ENCODE measurements around the gene LMX1A. TPM values are rescaled to one million over a fixed set of nuclear protein-coding genes. Genes with fewer than 3 reads are reported as not detected.

Gene LMX1A
- total RNA-seq, 2 donors from 2014 or later: 0.28 TPM; not detected in 1

DNA sequence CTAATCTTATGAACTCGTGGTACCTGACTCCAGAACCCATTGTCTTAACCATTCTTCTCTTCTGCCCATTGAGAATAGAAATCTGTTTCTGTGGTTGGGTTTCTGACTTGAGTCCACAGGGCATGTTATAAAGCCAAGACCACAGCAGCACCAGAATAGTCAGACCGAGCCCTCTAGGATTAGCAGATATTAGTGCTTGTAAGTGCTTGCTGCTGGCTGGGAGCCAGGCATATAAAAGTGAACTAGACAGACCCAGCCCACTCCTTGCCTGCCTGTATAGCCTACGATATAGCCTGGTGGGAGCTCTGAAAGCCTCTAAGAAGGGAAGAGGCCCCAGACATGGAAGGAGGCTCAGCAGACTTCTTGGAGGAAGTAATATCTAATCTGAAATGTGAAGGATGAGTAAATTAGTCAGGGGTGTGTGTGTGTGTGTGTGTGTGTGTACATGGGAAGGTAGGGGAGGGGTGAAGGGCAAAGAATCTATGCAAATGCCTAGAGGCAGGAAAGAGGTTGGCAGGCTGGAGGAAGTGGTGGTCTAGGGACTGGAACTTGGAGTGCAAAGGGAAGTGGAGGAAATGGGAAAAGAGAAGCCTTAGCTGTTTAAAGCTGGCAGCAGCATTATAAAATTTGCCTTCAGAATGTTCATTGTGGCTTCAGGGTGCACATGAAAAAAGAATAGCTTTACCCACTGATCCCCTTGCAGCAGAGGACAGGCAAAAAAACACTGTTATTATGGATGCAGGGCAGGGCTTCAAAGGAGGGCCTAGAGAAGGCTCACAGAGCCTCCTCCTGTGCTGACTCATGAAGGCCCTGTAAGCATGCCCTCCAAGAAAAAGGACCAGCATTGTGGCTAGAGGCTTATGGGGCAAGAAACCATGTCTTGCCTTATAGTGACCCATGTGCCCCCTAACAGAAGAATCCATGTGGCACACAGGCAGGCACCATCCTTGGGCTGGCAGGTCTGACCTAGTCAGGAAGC lies 169.2 kb downstream of the LMX1A start:
- Histone ChIP-seq H3K9me3 (no peaks in the 10 kb centered on the region), H3K27me3 (replicated peaks; ENCODE audit: insufficient read depth) (no peaks in the 10 kb centered on the region), H3K4me3 (no peak overlapping the region), H3K4me1 (replicated peaks) (no peaks in the 10 kb centered on the region), H3K27ac (no peak overlapping the region), H3K36me3 (no peaks in the 10 kb centered on the region)
- intact Hi-C loops (cut with DNase I): no loop called here
- TF ChIP-seq POLR2A (IDR thresholded peaks at IDR 0.05) (no peak), POLR2AphosphoS5 (IDR thresholded peaks at IDR 0.05) (no peak)
- TF ChIP-seq, protein P1, sequence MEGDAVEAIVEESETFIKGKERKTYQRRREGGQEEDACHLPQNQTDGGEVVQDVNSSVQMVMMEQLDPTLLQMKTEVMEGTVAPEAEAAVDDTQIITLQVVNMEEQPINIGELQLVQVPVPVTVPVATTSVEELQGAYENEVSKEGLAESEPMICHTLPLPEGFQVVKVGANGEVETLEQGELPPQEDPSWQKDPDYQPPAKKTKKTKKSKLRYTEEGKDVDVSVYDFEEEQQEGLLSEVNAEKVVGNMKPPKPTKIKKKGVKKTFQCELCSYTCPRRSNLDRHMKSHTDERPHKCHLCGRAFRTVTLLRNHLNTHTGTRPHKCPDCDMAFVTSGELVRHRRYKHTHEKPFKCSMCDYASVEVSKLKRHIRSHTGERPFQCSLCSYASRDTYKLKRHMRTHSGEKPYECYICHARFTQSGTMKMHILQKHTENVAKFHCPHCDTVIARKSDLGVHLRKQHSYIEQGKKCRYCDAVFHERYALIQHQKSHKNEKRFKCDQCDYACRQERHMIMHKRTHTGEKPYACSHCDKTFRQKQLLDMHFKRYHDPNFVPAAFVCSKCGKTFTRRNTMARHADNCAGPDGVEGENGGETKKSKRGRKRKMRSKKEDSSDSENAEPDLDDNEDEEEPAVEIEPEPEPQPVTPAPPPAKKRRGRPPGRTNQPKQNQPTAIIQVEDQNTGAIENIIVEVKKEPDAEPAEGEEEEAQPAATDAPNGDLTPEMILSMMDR (IDR thresholded peaks at IDR 0.05): no peak
- DNase-seq (ENCODE audit: low spot score): peak; percentile 10
- 28% methylated on average over 3 of the region's 3 CpGs for WGBS

DNA sequence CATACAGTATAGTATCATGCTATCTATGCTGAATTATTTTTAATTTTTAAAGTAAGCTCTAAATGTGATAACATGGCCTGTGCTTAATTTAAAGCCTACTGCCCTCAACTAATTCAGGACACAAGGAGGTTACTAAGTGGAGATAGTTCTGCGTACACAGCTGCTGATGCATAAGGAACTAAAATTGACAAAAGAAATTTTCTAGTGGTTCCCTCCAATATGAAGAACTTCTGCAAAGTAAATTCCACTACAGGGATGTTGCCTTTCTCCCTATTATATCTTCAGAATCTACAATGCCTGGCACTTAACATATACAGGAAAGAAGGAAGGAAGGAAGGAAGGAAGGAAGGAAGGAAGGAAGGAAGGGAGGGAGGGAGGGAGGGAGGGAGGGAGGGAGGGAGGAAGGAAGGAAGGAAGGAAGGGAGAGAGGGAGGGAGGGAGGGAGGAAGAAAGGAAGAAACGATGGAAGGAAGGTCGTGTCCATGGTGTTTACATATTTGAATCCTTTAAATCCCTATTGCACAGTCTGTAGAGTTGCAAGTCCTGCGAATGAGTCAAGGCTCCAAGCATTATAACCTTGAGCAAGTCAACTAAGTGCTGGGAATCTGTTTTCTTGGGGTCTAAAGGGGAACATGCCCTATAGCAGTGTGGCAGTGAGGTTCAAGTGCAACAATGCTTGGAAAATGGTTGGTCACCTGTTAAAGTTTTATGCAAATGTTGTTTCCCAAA lies 171.2 kb downstream of the LMX1A start:
- DNase-seq (ENCODE audit: low spot score): no peak
- TF ChIP-seq POLR2AphosphoS5 (IDR thresholded peaks at IDR 0.05) (no peak), POLR2A (IDR thresholded peaks at IDR 0.05) (no peak)
- TF ChIP-seq, protein P1 (IDR thresholded peaks at IDR 0.05): no peak
- 62% methylated on average over 4 of the region's 4 CpGs for WGBS
- Histone ChIP-seq H3K27ac (no peak overlapping the region), H3K9me3 (no peaks in the 10 kb centered on the region), H3K27me3 (replicated peaks; ENCODE audit: insufficient read depth) (no peaks in the 10 kb centered on the region), H3K36me3 (no peaks in the 10 kb centered on the region), H3K4me3 (no peak overlapping the region), H3K4me1 (replicated peaks) (no peaks in the 10 kb centered on the region)
- intact Hi-C loops (cut with DNase I): no loop called here

DNA sequence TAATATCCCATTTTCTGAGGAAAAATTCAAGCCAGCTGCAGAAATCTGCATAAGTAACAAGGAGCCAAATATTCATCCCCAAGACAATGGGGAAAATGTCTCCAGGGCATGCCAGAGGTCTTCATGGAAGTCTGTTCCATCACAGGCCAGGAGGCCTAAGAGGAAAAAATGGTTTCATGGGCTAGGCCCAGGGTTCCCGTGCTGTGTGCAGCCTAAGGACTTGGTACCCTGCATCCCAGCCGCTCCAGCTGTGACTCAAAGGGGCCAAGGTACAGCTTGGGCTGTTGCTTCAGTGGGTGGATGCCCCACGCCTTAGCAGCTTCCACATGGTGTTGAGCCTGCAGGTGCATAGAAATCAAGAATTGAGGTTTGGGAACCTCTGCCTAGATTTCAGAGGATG lies 173.5 kb downstream of the LMX1A start:
- Histone ChIP-seq H3K9me3 (no peaks in the 10 kb centered on the region), H3K4me3 (no peak overlapping the region), H3K36me3 (no peaks in the 10 kb centered on the region), H3K27ac (no peak overlapping the region), H3K4me1 (replicated peaks) (no peaks in the 10 kb centered on the region), H3K27me3 (replicated peaks; ENCODE audit: insufficient read depth) (no peaks in the 10 kb centered on the region)
- 89% methylated on average over 3 of the region's 3 CpGs for WGBS
- TF ChIP-seq POLR2AphosphoS5 (IDR thresholded peaks at IDR 0.05) (no peak), POLR2A (IDR thresholded peaks at IDR 0.05) (no peak)
- TF ChIP-seq, protein P1 (IDR thresholded peaks at IDR 0.05): no peak
- intact Hi-C loops (cut with DNase I): no loop called here
- no peak for DNase-seq (ENCODE audit: low spot score)

DNA sequence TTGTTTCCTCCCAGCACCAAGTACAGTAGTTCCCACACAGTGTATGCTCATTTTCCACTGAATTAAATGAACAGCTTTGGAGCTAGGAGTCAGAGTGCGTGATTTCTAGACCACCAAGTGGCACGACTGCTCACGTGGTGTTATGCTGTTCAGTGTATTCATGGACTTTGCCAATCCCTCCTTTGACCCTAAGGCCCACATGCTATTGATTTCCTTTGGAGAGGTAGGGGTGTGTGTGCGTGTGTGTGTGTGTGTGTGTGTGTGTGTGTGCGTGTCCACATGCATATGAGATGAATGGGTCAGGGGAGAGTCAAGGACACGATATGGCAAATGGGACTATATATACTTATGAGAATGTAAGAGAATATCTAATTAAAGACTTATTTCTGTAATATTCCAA lies 177.2 kb downstream of the LMX1A start:
- Histone ChIP-seq H3K27me3 (replicated peaks; ENCODE audit: insufficient read depth) (no peaks in the 10 kb centered on the region), H3K36me3 (no peaks in the 10 kb centered on the region), H3K4me1 (replicated peaks) (no peaks in the 10 kb centered on the region), H3K9me3 (no peaks in the 10 kb centered on the region), H3K4me3 (no peak overlapping the region), H3K27ac (no peak overlapping the region)
- no peak for DNase-seq (ENCODE audit: low spot score)
- TF ChIP-seq POLR2A (IDR thresholded peaks at IDR 0.05) (no peak), POLR2AphosphoS5 (IDR thresholded peaks at IDR 0.05) (no peak)
- TF ChIP-seq, protein P1 (IDR thresholded peaks at IDR 0.05): no peak
- intact Hi-C loops (cut with DNase I): no loop called here
- 75% methylated on average over 6 of the region's 6 CpGs for WGBS

All from prostate gland (tissue), 2 donors.